ENCODE measurements around the gene COL8A2.

DNA sequence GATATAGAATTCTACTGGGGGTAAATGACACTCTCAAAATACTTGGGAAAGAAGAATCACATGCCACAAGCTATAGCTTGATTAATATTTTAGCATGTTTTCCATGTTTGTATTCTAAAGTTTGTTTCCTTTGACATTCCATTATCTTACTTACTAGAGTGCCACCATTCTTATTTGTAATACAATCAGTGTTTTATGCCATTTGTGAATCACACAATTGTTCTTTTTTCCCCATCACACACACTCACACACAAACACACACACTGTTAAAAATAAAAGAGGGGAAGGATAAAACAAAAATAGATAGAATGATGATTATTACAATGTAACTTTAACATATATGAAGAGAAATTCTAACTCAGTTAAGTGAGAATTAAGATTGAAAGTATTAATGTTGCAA is 57.2 kb downstream of the COL8A2 start:
- TF ChIP-seq CTCF (IDR thresholded peaks at IDR 0.05) (no peak), POLR2AphosphoS5 (IDR thresholded peaks at IDR 0.05; ENCODE audit: low read depth, low read length) (no peak), SIN3A (IDR thresholded peaks at IDR 0.05; ENCODE audit: borderline replicate concordance, insufficient read depth, low read depth, low read length) (no peak)
- TF ChIP-seq, protein P1, sequence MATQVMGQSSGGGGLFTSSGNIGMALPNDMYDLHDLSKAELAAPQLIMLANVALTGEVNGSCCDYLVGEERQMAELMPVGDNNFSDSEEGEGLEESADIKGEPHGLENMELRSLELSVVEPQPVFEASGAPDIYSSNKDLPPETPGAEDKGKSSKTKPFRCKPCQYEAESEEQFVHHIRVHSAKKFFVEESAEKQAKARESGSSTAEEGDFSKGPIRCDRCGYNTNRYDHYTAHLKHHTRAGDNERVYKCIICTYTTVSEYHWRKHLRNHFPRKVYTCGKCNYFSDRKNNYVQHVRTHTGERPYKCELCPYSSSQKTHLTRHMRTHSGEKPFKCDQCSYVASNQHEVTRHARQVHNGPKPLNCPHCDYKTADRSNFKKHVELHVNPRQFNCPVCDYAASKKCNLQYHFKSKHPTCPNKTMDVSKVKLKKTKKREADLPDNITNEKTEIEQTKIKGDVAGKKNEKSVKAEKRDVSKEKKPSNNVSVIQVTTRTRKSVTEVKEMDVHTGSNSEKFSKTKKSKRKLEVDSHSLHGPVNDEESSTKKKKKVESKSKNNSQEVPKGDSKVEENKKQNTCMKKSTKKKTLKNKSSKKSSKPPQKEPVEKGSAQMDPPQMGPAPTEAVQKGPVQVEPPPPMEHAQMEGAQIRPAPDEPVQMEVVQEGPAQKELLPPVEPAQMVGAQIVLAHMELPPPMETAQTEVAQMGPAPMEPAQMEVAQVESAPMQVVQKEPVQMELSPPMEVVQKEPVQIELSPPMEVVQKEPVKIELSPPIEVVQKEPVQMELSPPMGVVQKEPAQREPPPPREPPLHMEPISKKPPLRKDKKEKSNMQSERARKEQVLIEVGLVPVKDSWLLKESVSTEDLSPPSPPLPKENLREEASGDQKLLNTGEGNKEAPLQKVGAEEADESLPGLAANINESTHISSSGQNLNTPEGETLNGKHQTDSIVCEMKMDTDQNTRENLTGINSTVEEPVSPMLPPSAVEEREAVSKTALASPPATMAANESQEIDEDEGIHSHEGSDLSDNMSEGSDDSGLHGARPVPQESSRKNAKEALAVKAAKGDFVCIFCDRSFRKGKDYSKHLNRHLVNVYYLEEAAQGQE (IDR thresholded peaks at IDR 0.05; ENCODE audit: insufficient read depth in 1 of 2, low read depth in 2 of 2, low read length in 1 of 2), result no peak

All from Panc1 (cell line).